Measurements from ENCODE around the gene PAQR3. TPM values are rescaled to one million over a fixed set of nuclear protein-coding genes. Genes with fewer than 3 reads are reported as not detected.

PAQR3 gene
- total and polyA plus RNA-seq, 4 donors: 3.1 to 12.1 (median 6.5) TPM

DNA sequence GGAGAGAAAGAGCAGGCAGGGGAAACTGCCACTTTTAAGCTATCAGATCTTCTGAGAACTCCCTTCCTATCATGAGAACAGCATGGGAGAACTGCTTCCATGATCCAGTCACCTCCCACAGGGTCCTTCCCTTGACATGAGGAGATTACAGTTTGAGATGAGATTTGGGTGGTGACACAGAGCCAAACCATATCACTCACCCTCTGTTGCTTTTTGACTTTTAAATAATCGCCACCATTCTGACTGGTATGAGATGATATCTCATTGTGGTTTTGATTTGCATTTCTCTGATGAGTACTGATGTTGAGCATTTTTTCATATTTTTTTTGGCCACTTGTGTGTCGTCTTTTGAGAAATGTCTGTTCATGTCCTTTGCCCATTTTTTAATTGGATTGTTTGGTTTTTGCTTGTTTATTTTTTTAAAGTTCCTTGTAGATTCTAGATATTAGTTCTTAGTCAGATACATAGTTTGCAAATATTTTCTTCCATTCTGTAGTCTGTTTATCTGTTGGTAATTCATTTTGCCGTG, 6.5 kb upstream of the PAQR3 start:
- H3K9ac ChIP-seq (ENCODE audit: insufficient read depth in 1 of 2, low read length in 2 of 2): no peak overlapping the region
- TF ChIP-seq, protein P1, sequence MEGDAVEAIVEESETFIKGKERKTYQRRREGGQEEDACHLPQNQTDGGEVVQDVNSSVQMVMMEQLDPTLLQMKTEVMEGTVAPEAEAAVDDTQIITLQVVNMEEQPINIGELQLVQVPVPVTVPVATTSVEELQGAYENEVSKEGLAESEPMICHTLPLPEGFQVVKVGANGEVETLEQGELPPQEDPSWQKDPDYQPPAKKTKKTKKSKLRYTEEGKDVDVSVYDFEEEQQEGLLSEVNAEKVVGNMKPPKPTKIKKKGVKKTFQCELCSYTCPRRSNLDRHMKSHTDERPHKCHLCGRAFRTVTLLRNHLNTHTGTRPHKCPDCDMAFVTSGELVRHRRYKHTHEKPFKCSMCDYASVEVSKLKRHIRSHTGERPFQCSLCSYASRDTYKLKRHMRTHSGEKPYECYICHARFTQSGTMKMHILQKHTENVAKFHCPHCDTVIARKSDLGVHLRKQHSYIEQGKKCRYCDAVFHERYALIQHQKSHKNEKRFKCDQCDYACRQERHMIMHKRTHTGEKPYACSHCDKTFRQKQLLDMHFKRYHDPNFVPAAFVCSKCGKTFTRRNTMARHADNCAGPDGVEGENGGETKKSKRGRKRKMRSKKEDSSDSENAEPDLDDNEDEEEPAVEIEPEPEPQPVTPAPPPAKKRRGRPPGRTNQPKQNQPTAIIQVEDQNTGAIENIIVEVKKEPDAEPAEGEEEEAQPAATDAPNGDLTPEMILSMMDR (IDR thresholded peaks at IDR 0.05; ENCODE audit: control extremely low read depth, extremely low read depth): no peak
- no peak for DNase-seq
- 83 to 96% methylated on average over 3 of the region's 3 CpGs for WGBS, 2 donors
- peaks cover 0 to 2% (median 0%) of the 10 kb centered on the region in 4 donors for H3K9me3 ChIP-seq (ENCODE audit: control insufficient read depth in 4 of 4, insufficient read depth in 3 of 4, low read length in 3 of 4)
- H3K27ac ChIP-seq (ENCODE audit: low read depth in 1 of 2, low read length in 1 of 2): no peak overlapping the region
- no peaks in the 10 kb centered on the region for H3K36me3 ChIP-seq (ENCODE audit: control insufficient read depth in 4 of 4, insufficient read depth in 4 of 4, low read length in 4 of 4)
- no peak overlapping the region for H3K4me3 ChIP-seq
- H3K27me3 ChIP-seq (ENCODE audit: control insufficient read depth in 3 of 3, insufficient read depth in 3 of 3, low read length in 2 of 3): no peaks in the 10 kb centered on the region
- ATAC-seq (ENCODE audit: insufficient read depth, low FRiP score): no peak
- H3K4me1 ChIP-seq (ENCODE audit: control insufficient read depth in 5 of 5, insufficient read depth in 5 of 5, low read length in 5 of 5): no peaks in the 10 kb centered on the region

DNA sequence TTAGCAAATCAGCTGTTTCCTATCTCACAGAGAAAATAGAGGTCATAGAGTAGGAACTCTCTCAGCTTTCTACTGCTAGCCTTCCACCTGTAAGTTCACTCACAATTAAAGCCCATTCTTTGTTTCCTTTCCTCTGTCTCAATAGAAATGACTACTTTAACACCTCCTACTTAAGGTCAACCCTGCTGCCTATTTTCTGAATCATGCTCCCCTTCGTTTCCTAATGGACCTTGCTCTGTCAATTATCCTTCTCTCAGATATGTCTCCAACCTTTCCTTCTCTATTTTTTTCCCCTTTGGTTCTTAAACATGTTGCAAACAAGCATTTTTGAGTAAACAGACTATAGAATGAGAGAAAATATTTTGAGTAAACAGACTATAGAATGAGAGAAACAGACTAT, 5.1 kb upstream of the PAQR3 start:
- Histone ChIP-seq H3K36me3 (ENCODE audit: control insufficient read depth in 4 of 4, insufficient read depth in 4 of 4, low read length in 4 of 4) (no peaks in the 10 kb centered on the region), H3K27ac (ENCODE audit: low read depth in 1 of 2, low read length in 1 of 2) (no peak overlapping the region), H3K4me1 (ENCODE audit: control insufficient read depth in 5 of 5, insufficient read depth in 5 of 5, low read length in 5 of 5) (no peaks in the 10 kb centered on the region), H3K9ac (ENCODE audit: insufficient read depth in 1 of 2, low read length in 2 of 2) (no peak overlapping the region), H3K4me3 (no peak overlapping the region), H3K27me3 (ENCODE audit: control insufficient read depth in 3 of 3, insufficient read depth in 3 of 3, low read length in 2 of 3) (no peaks in the 10 kb centered on the region), H3K9me3 (ENCODE audit: control insufficient read depth in 4 of 4, insufficient read depth in 3 of 4, low read length in 3 of 4) (peaks cover 0 to 2% (median 0%) of the 10 kb centered on the region in 4 donors)
- ATAC-seq (ENCODE audit: insufficient read depth, low FRiP score): no peak
- WGBS, 2 donors: 51 to 74% methylated on average over 1 of the region's 1 CpG
- TF ChIP-seq, protein P1 (IDR thresholded peaks at IDR 0.05; ENCODE audit: control extremely low read depth, extremely low read depth): no peak
- DNase-seq: no peak

DNA sequence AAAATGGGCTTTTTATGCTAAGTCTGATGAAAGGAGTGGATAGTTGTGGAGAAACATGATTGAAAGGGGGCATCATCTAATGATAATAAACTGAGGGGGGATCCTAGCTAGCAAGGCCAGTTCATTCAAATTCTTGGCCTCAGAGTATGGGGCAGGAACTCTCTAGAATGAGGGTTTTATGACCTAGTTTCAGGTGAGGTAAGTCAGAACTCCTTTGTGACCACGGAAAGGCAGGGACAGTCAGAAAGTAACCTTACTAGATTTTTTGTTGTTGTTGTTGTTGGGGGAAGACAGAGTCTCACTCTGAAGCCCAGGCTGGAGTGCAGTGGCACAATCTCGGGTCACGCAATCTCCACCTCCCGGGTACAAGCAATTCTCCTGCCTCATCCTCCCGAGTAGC, 1.5 kb upstream of the PAQR3 start:
- ATAC-seq (ENCODE audit: insufficient read depth, low FRiP score): no peak
- peaks cover 0 to 12% (median 0%) of the 10 kb centered on the region in 5 donors for H3K4me1 ChIP-seq (ENCODE audit: control insufficient read depth in 5 of 5, insufficient read depth in 5 of 5, low read length in 5 of 5)

More for the DNA sequence above, 1.5 kb upstream of the PAQR3 start:
- no peak for DNase-seq
- WGBS, 2 donors: 95 to 97% methylated on average over 5 of the region's 5 CpGs
- no peaks in the 10 kb centered on the region for H3K27me3 ChIP-seq (ENCODE audit: control insufficient read depth in 3 of 3, insufficient read depth in 3 of 3, low read length in 2 of 3)
- H3K9ac ChIP-seq (ENCODE audit: insufficient read depth in 1 of 2, low read length in 2 of 2): no peak overlapping the region
- H3K27ac ChIP-seq (ENCODE audit: low read depth in 1 of 2, low read length in 1 of 2): no peak overlapping the region
- H3K4me3 ChIP-seq: no peak overlapping the region
- TF ChIP-seq, protein P1 (IDR thresholded peaks at IDR 0.05; ENCODE audit: control extremely low read depth, extremely low read depth): no peak
- no peaks in the 10 kb centered on the region for H3K36me3 ChIP-seq (ENCODE audit: control insufficient read depth in 4 of 4, insufficient read depth in 4 of 4, low read length in 4 of 4)
- H3K9me3 ChIP-seq (ENCODE audit: control insufficient read depth in 4 of 4, insufficient read depth in 3 of 4, low read length in 3 of 4): no peaks in the 10 kb centered on the region

Data from lung (tissue), 12 donors.